Activated naive CD4-positive, alpha-beta T cell (primary cell): ENCODE results near the gene PTPRM.

Experiments used
- DNase-seq, 4 experiments: peaks; one replicate each; lab custom pipeline; 2025; lab: John Stamatoyannopoulos, UW

Gene PTPRM

DNA sequence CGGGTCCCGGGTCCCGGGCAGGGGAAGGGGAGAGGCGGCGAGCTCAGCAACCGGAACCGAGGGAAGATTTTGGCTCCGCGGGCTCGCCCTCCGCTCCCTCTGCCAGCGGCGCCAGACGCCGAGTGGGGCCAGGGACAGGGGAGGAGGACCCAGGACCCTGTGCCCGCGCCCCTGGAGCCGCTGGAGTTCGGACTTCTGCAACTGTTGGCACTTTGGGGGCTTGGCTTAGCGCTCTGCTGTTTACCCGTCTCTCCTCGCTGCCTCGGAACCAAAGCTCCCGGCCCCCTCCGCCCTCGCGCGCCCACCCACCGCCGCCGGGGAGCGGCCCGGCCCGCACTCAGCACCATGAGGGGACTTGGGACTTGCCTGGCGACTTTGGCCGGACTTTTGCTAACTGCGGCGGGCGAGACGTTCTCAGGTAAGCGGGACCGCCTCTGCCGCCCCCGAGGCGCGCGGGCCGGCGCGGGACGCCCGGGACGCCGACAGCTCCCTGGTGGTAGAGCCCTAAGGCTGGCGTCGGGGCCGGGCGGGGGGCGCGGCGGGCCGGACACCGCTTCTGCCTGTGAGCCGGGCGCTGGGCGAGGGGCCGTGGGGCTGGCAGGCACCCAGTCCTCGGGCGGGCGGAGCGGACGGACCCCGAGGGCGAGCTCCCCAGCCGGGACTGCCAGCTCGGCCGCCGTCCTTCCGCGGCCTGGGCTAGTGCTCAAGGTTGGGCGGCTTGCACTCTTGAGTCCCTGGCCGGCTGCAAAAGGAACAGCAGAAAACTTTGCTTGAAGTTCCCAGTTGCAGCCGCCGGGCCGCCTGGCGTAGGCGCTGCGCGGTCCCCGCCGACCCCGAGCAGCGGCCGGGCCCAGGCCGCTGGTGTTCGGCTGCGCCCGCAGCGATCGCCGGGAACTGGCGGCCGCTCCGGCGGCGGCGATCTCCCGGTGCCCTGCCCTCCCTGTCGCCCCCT lies 634 bp downstream of the PTPRM start:
- no peak for DNase-seq

GRCh38 chr18:7568426-7568825 lies 1.3 kb downstream of the PTPRM start:
- no peak for DNase-seq

DNA sequence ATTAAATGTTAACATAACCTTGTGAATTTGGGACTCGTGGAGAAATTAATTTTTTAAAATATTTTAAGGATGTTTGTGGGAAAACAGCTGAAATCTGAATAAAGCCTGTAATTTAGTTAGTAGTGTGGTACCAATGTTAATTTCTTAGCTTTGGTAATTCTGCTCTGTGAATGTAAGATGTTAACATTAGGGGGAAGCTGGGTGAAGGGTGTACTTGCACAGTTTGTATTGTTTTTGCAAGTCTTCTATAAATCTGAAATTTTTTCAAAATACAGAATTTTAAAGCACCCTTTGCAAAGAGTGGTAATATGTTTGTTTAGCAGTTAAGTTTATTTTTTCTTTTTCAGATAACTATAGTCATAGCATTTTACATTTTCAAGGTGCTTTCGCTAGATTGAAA lies 4.5 kb downstream of the PTPRM start:
- no peak for DNase-seq

DNA sequence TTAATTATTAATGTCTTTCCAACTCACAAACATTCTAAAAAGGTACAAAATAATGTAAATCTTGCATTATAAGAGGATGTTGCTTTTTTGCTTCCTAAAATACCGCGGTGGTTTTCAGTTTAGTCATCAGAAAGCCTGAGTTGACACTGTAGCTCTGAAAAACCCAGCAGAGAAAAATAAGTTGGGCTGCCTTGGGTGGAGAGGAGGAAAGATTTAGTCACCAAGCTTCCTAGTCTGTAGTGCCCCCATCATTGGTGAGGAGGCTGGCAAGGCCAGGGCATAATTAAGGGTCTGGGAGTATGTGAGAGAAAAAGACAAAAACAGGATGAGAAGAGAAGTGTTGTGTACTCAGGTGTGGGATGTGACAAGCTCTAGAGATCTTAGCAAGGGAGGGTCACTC lies 5.7 kb downstream of the PTPRM start:
- DNase-seq, result no peak

DNA sequence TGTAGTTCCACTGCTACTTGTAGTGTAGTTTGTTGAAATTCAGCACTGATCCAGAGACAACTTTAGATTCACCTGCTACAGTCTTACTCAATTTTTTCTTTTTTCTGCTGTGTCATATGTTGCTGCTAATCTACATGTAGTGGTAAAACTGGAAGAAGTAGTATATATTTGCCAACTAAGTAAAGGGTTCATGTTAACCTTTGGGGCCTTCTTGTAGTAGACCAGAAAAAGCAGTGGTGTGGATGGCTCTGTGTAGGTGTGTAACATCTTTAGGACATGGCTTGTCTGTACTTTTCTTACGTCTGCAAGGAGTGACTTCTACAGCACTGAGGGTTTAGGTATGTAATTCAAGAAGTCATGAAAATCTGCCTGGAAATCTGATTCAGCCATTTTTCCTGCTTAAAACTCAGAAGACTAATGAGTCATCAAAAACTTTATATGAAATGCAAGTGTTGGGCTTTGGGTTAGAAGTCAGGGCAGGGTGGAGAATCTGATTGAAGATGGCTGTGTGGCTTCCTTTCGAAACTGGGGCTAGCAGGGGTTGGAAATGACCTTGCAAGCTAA lies 8.4 kb downstream of the PTPRM start:
- DNase-seq, result no peak

DNA sequence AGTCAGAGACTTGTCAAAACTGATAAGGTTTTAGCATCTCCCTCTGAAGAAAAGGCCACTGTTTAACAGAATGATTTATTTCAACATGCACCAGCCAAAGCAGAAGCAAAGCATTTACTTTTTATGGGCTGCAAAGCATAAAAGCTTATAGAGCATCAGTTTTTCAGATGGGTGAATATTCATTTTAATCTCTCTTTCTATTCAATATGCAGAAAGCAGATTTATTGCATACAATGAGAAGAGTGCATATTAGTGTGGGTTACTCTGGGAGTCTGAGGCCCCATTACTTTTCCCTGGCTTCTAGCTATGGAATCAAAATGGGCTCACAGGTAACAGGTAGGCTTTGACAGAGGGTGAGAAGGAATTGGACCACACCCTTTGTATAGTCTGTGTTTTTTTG lies 9.0 kb downstream of the PTPRM start:
- DNase-seq, result no peak

DNA sequence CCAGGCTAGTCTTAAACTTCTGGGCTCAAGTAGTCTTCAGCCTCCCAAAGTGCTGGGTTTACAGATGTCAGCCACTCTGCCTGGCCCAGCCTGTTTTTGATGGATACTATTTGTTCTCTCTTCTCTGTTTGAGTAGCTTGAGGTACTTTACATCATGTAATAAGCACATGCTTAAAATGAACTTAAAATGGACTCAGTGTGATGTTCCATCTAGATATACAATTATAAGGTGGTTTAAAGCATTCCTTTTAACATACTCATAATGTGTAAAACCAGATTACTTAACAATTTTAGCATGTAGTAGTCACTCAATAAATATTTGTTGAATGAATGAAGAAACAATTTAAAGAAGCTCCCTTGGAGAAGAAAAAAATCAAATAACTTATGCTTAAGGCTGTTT lies 9.6 kb downstream of the PTPRM start:
- no peak for DNase-seq

DNA sequence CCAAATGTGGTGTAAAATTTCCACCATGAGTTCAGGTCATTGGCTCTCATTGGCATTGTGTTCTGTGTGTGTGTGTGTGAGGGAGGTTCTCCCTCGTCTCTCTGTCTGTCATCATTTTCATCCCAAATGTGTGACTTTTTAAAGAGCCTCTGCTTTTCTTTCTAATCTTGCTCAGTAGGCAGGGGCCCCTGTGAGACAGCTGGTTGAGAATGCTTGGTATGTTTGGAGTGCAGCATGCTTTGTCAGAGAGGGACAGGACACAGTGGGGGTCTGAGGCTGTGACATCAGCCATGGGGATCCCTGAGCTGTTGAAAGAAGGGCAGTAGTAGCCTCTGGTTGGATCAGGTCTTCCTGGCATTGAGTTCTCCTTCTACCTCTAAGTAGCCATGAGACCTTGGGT lies 10.6 kb downstream of the PTPRM start:
- no peak for DNase-seq

- no peak for DNase-seq
Measured at GRCh38 chr18:7579176-7579917, 12.2 kb downstream of the PTPRM start.

GRCh38 chr18:7579918-7580542 lies 12.9 kb downstream of the PTPRM start:
- no peak for DNase-seq

DNA sequence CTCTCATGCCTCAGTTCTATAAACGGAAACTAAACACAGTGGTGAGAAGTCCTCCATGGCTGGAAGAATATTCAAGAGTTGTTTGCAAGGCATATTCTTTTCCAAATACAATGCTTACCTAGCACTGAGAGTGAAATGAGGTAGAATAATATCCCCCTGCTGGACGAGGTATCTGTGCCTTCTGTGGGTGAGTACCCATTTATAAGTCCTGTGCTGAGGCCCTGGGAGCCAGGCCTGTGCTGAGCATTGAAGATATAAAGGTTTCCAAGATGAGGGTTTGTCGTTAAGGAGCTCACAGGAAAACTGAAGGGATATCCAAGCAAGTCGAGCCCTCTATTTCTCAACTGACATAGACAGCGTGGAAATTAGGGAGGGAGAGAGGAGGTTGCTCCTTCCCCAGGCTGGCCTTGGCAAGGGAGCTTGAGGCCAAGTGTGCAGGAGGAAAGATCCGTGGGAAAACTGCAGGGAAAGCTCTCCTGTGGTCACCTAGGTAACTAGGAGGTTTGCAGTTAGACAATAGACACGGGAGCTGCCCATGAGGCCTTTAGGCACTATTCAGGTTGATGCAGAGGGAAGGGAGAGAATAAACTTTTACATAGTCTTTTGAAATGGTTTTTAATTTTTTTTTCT lies 17.6 kb downstream of the PTPRM start:
- DNase-seq, result no peak

DNA sequence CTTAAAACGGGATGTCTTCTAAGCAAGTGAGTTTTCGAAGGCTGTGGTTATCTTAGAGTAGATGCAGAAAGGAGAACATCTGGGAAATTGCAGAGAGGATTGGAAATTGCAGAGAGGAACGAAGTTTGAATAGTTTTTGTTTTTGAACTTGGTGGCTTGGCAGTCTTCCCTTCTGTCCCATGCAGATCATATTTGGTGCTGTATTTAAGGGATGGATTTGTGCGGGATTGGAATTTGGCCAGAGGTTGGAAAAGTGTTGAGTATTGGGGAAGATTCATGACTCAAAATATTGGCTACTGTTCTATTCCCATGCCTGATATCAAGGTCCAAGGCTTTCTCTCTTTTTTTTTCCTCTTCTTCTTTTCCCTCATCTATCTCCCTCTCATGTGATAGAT lies 18.2 kb downstream of the PTPRM start:
- no peak for DNase-seq

- no peak for DNase-seq
Measured at GRCh38 chr18:7586379-7586778, 19.3 kb downstream of the PTPRM start.

GRCh38 chr18:7590826-7591560 lies 23.9 kb downstream of the PTPRM start:
- no peak for DNase-seq

DNA sequence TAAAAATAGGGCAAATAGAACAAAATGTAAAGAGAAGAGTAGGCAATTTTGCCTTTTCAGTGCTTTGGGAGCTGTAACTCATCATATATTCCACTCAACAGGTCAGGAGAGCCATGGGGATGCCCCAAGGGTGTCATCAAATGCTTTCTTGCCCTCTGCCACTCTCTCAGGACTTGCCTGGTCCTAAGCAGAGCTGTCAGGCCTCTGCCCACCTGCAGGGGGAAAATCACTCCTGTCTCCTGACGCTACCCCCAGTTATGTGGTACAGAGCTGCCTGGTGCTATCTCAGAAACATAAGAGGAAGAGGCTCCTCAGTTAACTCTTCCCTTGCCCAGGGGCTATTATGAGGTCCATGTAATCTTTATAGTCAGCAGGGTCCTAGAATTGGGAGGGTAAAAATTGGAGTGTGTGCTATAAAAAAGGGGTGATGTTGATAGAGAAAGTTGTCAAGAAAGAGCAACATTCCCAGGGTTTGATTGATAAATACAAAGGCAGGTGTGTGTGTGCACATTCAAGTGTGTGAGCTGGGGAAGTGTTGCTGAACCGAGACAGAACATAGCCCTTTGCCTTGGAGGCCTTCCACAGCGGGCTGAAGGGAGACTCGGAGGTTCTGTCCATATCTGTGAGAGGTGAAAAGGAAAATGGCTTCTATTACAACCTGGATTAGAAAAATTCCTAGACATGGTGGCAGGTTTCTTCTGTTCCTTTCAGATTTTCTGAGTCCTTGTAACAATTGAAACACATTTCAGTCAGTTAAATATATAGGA lies 25.4 kb downstream of the PTPRM start:
- no peak for DNase-seq

DNA sequence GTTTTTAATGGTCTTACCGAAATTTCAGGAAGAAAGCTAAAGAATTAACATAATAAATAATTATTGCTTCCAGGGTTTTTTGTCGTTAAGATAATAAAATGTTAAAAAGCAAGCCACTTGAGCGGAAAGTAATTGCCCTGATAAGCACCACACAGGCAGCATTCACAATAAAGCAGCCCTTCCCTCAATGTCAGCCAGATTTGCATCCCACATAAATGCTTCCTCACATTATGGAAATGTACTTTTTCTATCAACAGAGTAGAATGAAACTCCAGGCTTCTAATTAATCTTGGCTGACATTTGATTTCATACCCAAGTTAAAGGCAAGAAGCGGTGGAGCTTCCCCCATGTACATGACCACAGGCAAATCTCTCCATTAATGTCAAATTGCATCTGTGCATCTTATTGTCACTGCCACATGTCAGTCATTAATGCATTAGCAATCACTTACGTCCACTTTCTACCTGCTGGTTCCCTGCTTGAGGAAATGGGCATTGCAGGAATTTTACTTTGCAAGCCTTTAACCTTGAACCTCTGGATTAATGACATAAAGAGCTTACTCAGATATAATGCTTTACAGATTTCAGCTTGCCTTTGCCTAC lies 26.2 kb downstream of the PTPRM start:
- no peak for DNase-seq

- no peak for DNase-seq
Measured at GRCh38 chr18:7596147-7596546, 29.0 kb downstream of the PTPRM start.

DNA sequence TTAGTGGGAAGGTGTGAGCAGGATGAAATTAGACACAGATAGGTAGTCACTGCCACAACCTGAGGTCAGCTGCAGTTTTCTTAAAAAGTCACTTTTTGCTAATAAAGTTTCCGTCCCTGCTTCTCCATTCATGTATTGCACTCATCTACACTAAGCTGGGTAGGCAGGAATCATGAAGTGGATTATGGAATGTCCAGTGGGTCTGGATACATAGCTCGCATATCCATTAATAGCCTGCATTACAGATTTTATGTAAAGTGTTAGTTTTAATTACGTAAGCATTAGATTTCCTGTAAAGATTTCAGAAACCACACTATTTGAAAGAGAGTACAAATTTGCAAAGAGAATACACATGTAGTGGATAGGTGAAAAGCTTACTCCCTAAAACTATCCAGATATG lies 30.4 kb downstream of the PTPRM start:
- DNase-seq, result no peak

DNA sequence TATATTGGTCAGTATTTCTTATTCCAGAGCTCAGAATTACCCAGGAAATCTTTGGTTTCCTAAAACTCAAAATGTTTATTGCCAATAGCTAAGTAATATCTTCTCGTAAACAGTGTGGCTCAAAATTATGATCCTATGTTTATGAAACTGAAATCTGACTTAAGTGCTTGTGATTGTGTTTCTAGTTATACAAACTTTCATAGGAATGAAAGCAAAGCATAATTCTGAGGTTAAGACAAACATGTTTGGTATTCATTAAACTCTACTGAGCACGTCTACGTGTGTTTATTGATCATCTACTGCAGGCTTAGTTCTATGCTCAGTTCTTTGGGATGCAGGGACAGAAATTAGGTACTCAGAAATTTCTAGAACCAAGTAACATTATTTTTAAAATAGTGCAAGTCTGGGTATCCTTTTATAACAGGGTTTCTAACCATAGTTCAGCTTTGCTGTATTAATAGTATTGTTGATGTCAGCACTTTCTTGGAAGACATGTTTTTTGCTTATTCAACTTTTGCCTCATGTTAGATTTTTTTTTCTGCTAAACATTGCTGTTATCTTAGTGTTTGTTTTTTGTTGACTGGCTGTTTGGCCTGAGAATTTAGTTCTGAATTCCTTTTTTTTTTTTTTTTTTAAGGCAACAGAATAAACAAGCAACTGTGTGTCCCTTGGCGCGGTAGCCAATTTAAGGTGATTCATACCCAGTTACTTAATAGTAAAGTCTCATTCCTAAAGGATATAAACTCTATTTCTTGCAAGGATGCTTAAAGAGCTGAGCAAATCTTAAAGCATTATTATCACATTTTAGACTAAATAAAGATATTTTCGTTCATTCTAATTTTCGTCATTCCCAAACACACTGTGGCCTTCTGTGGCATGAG lies 31.3 kb downstream of the PTPRM start:
- no peak for DNase-seq
